ENCODE measurements around the gene TAS2R19.

Gene TAS2R19

DNA sequence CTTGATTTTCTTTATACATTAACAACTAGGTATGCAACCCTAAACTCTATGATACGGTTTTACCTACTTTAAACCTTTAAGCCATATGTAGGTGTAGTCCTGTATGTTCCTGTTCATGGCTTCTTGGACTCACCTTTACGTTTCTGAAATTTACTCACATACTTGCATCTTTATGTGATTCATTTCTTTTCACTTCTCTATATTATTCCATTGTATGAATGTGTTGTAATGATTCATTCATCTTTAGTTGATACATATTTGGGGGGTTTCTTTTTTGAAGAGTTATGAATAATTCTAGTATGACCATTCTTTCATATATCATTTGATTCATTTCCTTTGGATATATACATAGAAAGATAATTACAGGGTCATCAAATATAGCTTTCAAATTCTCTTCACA lies 33.3 kb downstream of the TAS2R19 start:
- no peak for DNase-seq

DNA sequence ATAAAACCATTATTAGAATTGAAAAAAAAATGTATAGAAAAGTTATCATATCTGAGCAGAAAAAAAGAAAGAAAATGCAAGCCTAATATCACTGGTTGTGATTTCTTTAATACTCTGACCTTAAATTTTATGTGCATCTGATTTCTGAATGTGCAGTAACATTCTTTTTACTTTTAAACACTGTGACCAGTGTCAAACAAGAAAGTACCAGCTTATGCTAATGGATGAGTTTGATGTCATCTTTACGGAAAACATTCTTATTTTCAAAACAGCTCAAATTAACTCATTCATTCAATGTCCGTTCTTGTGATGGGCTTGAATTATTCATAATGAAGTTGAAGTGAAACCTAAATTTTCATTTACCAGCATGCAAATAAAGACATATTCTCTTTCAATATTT lies 35.6 kb downstream of the TAS2R19 start, which contains the start of gene TAS2R50:
Gene TAS2R50, minus strand, starts transcription at position 101 of the 400 bp plus-strand sequence. Its CDS starts 52 bp downstream, at position 49.
- DNase-seq: no peak

DNA sequence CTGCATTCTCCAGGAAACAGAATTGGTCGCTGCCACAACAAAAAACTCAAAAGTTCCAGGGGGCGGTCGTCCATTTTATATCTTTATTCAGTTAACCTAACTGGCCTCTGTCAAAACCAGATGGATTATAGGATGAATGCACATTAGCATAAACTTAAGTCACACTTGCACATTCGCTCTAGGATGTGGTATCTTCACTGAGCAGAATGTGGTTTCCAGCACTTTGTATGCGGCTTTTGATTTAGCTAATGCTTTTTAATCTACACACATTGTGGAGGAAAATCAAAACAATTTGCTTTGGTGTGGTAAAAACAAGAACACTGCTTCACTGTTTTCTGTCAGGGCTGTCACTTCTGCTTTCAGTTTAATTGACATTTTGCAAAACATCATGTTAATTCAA lies 40.2 kb downstream of the TAS2R19 start:
- no peak for DNase-seq

DNA sequence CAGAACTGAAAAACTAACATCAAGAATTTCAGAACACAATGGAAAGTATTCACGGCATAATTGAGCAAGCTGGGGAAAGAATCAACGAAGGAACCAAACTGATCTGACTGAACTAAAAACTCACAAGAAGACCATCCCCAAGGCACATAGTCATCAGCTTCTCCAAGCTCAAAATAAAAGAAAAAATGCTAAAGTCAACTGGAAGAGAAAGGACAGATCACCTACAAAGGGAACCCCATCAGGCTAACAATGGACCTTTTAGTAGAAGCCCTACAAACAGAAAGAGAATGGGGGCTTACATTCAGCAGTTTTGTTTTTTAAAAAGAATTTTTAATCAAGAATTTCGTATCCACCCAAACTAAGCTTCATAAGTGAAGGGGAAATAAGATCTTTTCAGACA lies 47.5 kb downstream of the TAS2R19 start:
- no peak for DNase-seq

Data from NCI-H1048 (cell line).